Gastroesophageal sphincter (tissue), 4 donors: ENCODE results near the gene CNTN5. TPM values are rescaled to one million over a fixed set of nuclear protein-coding genes. Genes with fewer than 3 reads are reported as not detected.

Source experiments
- ATAC-seq: fragments of 150-250 bp; one replicate; pipeline ENCODE4 v1.9.1; 2016; ENCODE audit warnings: mild to moderate bottlenecking, moderate library complexity
- H3K27ac ChIP-seq, 4 donors: fragments of 200-600 bp; sonication (generic) in 3 of 4; 1 replicate in 3 of 4; 2 replicates in 1 of 4; pipeline ENCODE4 v1.5.1; 2016 to 2019
- H3K27me3 ChIP-seq: fragments of 200-600 bp; sonication (generic); one replicate; pipeline ENCODE4 v1.5.1; 2019
- H3K36me3 ChIP-seq, 2 donors: fragments of 200-600 bp; sonication (generic); one replicate each; pipeline ENCODE4 v1.5.1; 2019; ENCODE audit warnings: control low read depth in 1 of 2
- H3K4me1 ChIP-seq, 3 donors: fragments of 200-600 bp; sonication (generic); 1 replicate in 2 of 3; 2 replicates in 1 of 3; pipeline ENCODE4 v1.5.1; 2016 to 2019; ENCODE audit warnings: control low read depth in 2 of 3
- H3K4me3 ChIP-seq, 2 donors: fragments of 200-600 bp; sonication (generic); one replicate each; pipeline ENCODE4 v1.5.1; 2019; ENCODE audit warnings: mild to moderate bottlenecking in 1 of 2, moderate library complexity in 1 of 2
- H3K9me3 ChIP-seq, 3 donors: fragments of 200-600 bp; sonication (generic); one replicate each; pipeline ENCODE4 v1.5.1; 2017 to 2019; ENCODE audit warnings: control low read depth in 2 of 3
- CTCF ChIP-seq, 4 experiments: fragments of 200-600 bp in 2 of 4; fragments of 450-650 bp in 2 of 4; sonication (generic) in 1 of 4; IDR thresholded peaks; one replicate each; pipeline ENCODE4 v1.5.1; 2017 to 2019; ENCODE audit warnings: antibody characterized with exemption in 4 of 4, mild to moderate bottlenecking in 2 of 4, moderate library complexity in 2 of 4
- EP300 ChIP-seq: sonication (generic); formaldehyde crosslinking; IDR thresholded peaks from one replicate; pipeline ENCODE4 v1.6.1; 2017; ENCODE audit warnings: antibody characterized with exemption, mild to moderate bottlenecking
- POLR2A ChIP-seq, 2 donors: fragments of 450-650 bp; IDR thresholded peaks; one replicate each; pipeline ENCODE4 v1.6.1; 2017; ENCODE audit warnings: antibody characterized with exemption in 2 of 2, mild to moderate bottlenecking in 2 of 2, moderate library complexity in 1 of 2
- POLR2AphosphoS5 ChIP-seq: sonication (generic); formaldehyde crosslinking; IDR thresholded peaks from one replicate; pipeline ENCODE4 v1.6.1; 2017; ENCODE audit warnings: antibody characterized with exemption
- WGBS, 2 donors: methylation state at CpG; one replicate each; pipeline ENCODE4 v1.1.5; 2018; ENCODE audit warnings: low coverage in 1 of 2; 5-methylcytosine and 5-hydroxymethylcytosine counted together
- total RNA-seq, 4 donors: library from RNA; depleted of rRNA; stranded (reverse); fragments of >200 nt; gene quantifications; one replicate each; pipeline ENCODE4 v1.1.0, GENCODE V29; 2016

Gene CNTN5
- total RNA-seq, 4 donors from 2014 or later, result 0.16 TPM; not detected in 3

GRCh38 chr11:99366546-99366945, 345.8 kb downstream of the CNTN5 start:
- no peak for TF ChIP-seq CTCF (IDR thresholded peaks at IDR 0.05)
- TF ChIP-seq POLR2AphosphoS5, result no peak
- TF ChIP-seq EP300, result no peak
- TF ChIP-seq POLR2A (IDR thresholded peaks at IDR 0.05), result no peak

GRCh38 chr11:99368583-99368982, 347.8 kb downstream of the CNTN5 start:
- no peak overlapping the region for H3K27ac ChIP-seq
- H3K4me3 ChIP-seq, result no peak overlapping the region
- TF ChIP-seq POLR2AphosphoS5, result no peak
- no peaks in the 10 kb centered on the region for H3K36me3 ChIP-seq
- whole genome bisulfite sequencing, 2 donors, result 62 to 75% methylated on average over 5 of the region's 5 CpGs
- H3K4me1 ChIP-seq, result peaks cover 0 to 5% (median 0%) of the 10 kb centered on the region in 3 donors
- ATAC-seq, result no peak
- no peaks in the 10 kb centered on the region for H3K27me3 ChIP-seq
- H3K9me3 ChIP-seq, result no peaks in the 10 kb centered on the region

More at GRCh38 chr11:99366546-99366945, 345.8 kb downstream of the CNTN5 start:
- Histone ChIP-seq H3K27ac (no peak overlapping the region), H3K4me3 (no peak overlapping the region), H3K27me3 (no peaks in the 10 kb centered on the region), H3K4me1 (peaks cover 0 to 5% (median 0%) of the 10 kb centered on the region in 3 donors), H3K36me3 (no peaks in the 10 kb centered on the region), H3K9me3 (no peaks in the 10 kb centered on the region)
- 86 to 87% methylated on average over 7 of the region's 7 CpGs for WGBS, 2 donors
- ATAC-seq, result no peak

GRCh38 chr11:99370549-99371216, 349.9 kb downstream of the CNTN5 start:
- ATAC-seq, result no peak
- no peaks in the 10 kb centered on the region for H3K27me3 ChIP-seq
- H3K4me1 ChIP-seq, result peaks cover 0 to 5% (median 0%) of the 10 kb centered on the region in 3 donors
- H3K4me3 ChIP-seq, result no peak overlapping the region
- no peak for TF ChIP-seq EP300
- no peak for TF ChIP-seq POLR2A (IDR thresholded peaks at IDR 0.05)
- TF ChIP-seq CTCF (IDR thresholded peaks at IDR 0.05), result no peak
- TF ChIP-seq POLR2AphosphoS5, result no peak
- no peaks in the 10 kb centered on the region for H3K36me3 ChIP-seq
- H3K27ac ChIP-seq, result no peak overlapping the region
- WGBS, 2 donors, result 14 to 19% methylated on average over 1 to 4 of the region's 4 CpGs
- H3K9me3 ChIP-seq, result no peaks in the 10 kb centered on the region

- WGBS, 2 donors, result 59 to 90% methylated on average over 1 of the region's 1 CpG
- H3K4me3 ChIP-seq, result no peak overlapping the region
- no peak overlapping the region for H3K27ac ChIP-seq
- H3K9me3 ChIP-seq, result no peaks in the 10 kb centered on the region
- ATAC-seq, result no peak
- peaks cover 0 to 5% (median 0%) of the 10 kb centered on the region in 3 donors for H3K4me1 ChIP-seq
- no peaks in the 10 kb centered on the region for H3K36me3 ChIP-seq
- no peak for TF ChIP-seq CTCF (IDR thresholded peaks at IDR 0.05)
- TF ChIP-seq EP300, result no peak
- no peak for TF ChIP-seq POLR2A (IDR thresholded peaks at IDR 0.05)
- TF ChIP-seq POLR2AphosphoS5, result no peak
- no peaks in the 10 kb centered on the region for H3K27me3 ChIP-seq
Measured at GRCh38 chr11:99371257-99371656, 350.5 kb downstream of the CNTN5 start.

GRCh38 chr11:99376463-99376862, 355.7 kb downstream of the CNTN5 start:
- TF ChIP-seq POLR2A (IDR thresholded peaks at IDR 0.05) (no peak), EP300 (no peak), POLR2AphosphoS5 (no peak), CTCF (IDR thresholded peaks at IDR 0.05) (no peak)
- H3K9me3 ChIP-seq, result no peaks in the 10 kb centered on the region
- H3K4me1 ChIP-seq, result no peaks in the 10 kb centered on the region
- WGBS, 2 donors, result 65 to 74% methylated on average over 2 of the region's 2 CpGs
- H3K27ac ChIP-seq, result no peak overlapping the region
- H3K27me3 ChIP-seq, result no peaks in the 10 kb centered on the region
- H3K4me3 ChIP-seq, result no peak overlapping the region
- no peaks in the 10 kb centered on the region for H3K36me3 ChIP-seq
- ATAC-seq, result no peak
